ENCODE results near the gene BMF.

DNA sequence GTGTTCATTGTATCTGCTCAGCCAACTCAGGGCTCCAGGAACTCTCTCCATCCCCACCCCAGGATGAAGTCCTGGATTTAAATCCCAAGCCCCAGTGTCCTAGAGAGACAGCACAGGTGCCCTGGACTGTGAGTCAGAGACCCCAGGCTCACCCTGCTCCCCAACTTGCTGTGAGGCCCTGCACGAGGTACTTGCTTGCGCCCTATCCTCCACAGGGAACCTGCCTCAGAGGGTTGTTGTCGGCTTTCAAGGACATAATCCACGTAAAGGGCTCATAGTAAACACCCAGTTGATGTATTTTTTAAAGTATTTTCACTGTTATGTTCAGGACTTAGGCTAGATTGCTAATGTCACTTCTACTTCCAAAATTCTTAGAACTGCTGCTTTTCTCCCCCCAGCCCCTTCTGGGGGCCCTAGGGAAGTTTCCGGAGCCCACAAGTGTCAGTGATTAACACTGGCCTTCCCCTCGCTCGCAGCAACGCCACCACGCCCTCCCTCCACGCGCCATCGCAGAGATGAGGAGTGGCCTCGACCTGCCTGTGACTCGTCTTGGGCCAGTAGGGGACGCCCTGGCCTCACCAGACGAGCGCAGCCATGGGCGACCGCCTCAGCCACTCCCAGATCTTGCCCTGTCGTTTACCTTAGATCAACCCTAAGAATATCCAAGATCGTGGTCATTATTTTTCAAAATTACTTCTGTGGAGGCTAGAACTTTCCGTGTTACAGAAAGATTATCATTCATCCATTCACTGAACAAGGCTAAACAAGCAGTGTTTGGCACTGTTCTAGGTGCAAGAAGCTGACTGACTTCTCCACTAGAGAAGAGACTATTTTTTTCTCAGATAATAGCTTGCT is 63.7 kb downstream of the BMF start:
- TF ChIP-seq, protein P1, sequence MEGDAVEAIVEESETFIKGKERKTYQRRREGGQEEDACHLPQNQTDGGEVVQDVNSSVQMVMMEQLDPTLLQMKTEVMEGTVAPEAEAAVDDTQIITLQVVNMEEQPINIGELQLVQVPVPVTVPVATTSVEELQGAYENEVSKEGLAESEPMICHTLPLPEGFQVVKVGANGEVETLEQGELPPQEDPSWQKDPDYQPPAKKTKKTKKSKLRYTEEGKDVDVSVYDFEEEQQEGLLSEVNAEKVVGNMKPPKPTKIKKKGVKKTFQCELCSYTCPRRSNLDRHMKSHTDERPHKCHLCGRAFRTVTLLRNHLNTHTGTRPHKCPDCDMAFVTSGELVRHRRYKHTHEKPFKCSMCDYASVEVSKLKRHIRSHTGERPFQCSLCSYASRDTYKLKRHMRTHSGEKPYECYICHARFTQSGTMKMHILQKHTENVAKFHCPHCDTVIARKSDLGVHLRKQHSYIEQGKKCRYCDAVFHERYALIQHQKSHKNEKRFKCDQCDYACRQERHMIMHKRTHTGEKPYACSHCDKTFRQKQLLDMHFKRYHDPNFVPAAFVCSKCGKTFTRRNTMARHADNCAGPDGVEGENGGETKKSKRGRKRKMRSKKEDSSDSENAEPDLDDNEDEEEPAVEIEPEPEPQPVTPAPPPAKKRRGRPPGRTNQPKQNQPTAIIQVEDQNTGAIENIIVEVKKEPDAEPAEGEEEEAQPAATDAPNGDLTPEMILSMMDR (IDR thresholded peaks at IDR 0.05; ENCODE audit: extremely low read depth in 1 of 2, insufficient read depth in 1 of 2, low read depth in 1 of 2, low read length in 2 of 2), result peak; percentile 97
- TF ChIP-seq POLR2A (IDR thresholded peaks at IDR 0.05; ENCODE audit: low read depth, low read length) (no peak), EZH2 (IDR thresholded peaks at IDR 0.05; ENCODE audit: borderline replicate concordance, low read depth, low read length, severe bottlenecking) (no peak), GATA2 (IDR thresholded peaks at IDR 0.05; ENCODE audit: insufficient read depth, insufficient read length, low read depth, low read length) (no peak), FOS (IDR thresholded peaks at IDR 0.05; ENCODE audit: borderline replicate concordance, insufficient read depth, low read length) (no peak), POLR2AphosphoS5 (IDR thresholded peaks at IDR 0.05; ENCODE audit: insufficient read depth, low read depth, low read length) (no peak), MYC (IDR thresholded peaks at IDR 0.05; ENCODE audit: low read depth, low read length) (peak; percentile 25)

All from endothelial cell of umbilical vein (primary cell).